GM20000 (cell line): ENCODE results near the gene CCL21.

ENCODE experiments used
- DNase-seq: peaks from one replicate; pipeline ENCODE4 v3.0.0; 2012; ENCODE audit warnings: low spot score
- TF ChIP-seq, protein P1 (sequence below): IDR thresholded peaks from 2 replicates; pipeline ENCODE4 v1.5.1; 2012; ENCODE audit warnings: mild to moderate bottlenecking, control low read depth; ENCODE audit errors: extremely low read depth, missing control alignments

Gene CCL21

DNA sequence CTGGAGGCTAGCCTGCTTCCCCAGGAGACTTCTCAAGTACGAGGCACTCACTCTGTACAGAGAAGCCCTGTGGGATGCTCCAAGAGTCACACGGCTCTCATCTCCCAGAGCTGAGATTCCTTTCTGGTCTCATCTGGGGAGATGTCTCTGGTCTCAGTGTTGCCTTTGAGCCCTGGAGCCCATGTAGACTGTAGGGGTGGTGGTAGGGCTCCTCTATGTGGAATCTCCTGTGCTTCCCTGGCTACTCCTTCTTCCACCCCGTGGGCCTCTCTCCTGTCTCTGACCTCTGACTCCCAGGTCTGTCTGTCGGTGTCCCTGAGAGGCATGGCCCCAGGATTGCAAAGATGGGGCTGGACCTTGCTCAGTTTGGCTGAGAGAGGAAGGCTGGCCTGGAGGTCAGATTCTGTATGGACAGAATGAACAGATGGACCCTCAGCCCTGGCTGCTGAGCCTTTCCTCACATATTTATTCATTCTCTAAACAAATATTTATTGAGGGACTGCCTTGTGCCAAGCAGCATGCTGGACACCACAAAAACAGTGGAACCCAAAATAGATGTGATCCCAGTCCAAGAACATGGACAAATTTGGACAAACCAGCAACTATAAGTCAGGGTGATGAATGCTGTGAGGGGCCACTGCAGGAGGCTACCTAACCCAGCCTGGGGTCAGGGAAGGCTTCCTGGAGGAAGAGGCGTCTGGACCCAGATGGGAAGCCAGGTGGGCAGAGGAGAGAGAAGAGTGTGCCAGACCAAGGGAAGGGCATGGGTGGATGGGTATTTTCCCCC is 21.4 kb downstream of the CCL21 start:
- DNase-seq: no peak
- TF ChIP-seq, protein P1, sequence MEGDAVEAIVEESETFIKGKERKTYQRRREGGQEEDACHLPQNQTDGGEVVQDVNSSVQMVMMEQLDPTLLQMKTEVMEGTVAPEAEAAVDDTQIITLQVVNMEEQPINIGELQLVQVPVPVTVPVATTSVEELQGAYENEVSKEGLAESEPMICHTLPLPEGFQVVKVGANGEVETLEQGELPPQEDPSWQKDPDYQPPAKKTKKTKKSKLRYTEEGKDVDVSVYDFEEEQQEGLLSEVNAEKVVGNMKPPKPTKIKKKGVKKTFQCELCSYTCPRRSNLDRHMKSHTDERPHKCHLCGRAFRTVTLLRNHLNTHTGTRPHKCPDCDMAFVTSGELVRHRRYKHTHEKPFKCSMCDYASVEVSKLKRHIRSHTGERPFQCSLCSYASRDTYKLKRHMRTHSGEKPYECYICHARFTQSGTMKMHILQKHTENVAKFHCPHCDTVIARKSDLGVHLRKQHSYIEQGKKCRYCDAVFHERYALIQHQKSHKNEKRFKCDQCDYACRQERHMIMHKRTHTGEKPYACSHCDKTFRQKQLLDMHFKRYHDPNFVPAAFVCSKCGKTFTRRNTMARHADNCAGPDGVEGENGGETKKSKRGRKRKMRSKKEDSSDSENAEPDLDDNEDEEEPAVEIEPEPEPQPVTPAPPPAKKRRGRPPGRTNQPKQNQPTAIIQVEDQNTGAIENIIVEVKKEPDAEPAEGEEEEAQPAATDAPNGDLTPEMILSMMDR: no peak

DNA sequence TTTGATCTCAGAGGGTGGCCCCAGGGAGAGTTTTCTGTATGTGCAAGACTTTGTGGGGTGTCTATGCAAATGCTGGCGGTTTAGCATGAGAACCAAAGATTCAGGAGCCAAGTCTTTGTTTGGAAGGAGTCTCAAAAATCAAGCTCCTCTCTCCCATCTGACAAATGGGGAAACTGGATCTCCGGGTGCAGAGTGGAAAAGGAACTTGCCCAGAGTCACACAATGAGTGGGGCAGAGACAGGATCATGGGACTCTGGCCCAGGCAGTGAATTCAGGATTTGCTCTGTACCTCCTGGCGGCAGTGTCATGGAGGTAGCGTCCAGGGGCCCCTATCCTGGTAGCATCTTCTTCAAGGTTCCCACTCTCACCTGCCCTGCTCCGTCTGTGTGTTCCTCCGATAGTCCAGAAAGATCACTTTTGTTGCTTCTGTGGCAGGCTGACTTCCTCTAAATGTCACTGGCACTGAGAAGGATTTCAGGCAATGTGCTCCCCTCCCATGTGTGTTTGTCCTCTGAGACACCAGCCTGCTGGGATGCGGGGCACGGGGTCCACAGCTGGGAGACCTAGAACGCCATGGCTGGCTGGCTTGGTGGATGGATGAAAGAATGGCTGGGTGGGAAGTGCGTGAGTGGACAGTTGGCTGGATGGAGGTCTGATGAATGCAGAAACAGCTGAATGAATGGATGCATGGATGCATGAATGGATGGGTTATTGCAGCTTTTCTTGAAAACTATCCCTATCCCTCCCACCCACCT is 22.5 kb downstream of the CCL21 start:
- no peak for DNase-seq
- TF ChIP-seq, protein P1: no peak

DNA sequence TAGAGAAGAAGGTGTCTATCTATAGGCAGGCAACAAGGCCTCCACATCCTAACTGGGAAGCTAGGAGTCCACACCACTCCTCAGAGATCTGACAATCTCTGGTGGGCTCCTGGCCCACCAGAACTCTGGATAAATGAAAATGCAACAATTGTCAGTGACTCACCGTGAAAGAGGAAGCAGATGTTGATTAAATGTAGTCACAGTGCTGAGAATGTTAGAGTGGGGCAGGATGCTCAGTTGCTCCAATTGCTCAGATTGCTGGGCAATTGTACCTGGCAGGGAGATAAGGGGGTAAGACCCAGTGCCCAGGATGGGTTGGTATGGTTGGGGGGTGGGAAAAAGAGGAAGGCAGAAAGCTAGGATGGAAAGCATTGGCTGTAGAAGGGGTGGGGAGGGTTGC is 23.2 kb downstream of the CCL21 start:
- TF ChIP-seq, protein P1: no peak
- no peak for DNase-seq

- DNase-seq: no peak
- TF ChIP-seq, protein P1: no peak
These were observed 23.7 kb downstream of the CCL21 start for GRCh38 chr9:34686231-34686630.

GRCh38 chr9:34685591-34685990 is 24.3 kb downstream of the CCL21 start:
- TF ChIP-seq, protein P1: no peak
- no peak for DNase-seq

DNA sequence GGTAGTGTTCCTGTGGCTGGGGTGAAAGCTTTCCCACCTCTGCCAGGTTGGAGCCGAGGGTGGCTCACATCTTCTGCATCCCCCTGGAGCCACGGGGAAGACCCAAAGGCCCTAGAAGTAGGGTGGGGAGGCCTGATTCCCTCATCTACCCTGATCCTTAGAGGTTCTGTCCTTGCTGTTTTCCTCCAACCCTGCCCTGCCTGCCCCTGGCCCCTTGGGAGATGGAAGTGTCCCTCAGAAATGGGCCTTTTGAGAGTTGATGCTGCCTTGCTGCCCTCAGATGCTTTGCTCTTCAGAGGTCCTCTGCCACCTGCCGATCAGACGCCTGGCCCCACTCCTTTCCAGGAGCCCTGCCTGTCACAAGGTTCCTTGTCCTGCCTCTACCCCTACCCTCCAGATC is 25.1 kb downstream of the CCL21 start:
- TF ChIP-seq, protein P1: no peak
- DNase-seq: no peak

GRCh38 chr9:34684145-34684544 is 25.8 kb downstream of the CCL21 start:
- TF ChIP-seq, protein P1: no peak
- no peak for DNase-seq
